Fibroblast of skin of right biceps (primary cell): ENCODE measurements around the gene ARHGEF11.
A peak's percentile ranks its signal among the peaks of the same experiment; 100 is the strongest.

Experiments
- DNase-seq: peaks from one replicate; pipeline ENCODE4 v3.0.0-alpha.2; 2013

The ARHGEF11 gene

DNA sequence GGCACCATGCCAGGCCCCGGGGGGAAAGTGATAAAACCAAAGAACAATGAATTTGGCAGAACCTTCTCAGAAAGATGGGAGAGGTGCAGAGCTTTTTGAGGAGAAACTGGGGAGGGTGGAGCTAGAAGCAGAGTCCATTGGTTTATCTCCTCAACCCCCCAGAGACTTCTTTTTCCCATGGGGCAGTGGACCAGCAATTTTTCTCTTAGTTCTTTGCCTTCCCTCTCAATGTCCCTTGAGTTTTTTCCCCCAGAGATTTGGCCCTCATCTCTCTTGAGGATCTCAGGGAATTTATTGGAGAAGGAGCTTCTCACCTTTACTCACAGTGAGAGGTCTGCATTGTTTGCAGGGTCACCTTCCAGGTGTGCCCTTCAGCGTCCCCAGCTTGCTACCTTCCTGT lies 5.3 kb upstream of the ARHGEF11 start:
- no peak for DNase-seq

DNA sequence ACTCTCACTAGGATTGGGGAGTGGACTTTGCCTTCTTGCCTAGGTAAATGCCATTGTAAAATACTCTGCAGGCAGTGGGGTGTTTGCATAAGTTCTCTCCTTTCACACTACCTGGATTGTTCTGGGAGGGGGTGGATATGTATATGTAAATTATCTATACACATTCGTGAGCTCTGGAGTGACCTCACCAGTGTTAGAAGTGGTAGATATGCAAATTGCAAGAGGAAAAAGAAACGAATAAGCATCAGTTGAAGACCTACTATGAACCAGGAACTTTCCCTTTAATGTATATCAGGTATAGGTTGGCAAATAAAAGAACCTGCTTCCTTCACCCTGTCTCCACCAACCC lies 1.5 kb upstream of the ARHGEF11 start:
- DNase-seq, result no peak

DNA sequence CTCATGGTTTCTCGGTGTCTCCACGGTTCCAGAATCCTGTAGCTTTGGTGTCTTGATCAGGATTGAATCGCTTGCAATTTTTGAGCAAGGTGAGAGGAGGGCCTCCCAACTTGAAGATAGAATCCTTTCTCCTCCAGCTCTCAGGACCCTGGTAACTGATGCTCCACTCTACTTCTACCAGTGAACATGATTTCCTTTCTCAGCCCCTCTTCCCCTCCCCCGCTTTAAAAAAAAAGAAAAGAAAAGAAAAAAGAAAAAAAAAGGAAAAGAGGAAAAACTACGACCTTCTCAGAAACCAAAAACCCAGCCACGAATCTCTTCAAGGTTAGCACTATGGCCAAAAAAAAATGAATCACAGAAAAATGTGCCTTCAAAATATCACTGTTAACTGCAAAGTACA lies 1.2 kb downstream of the ARHGEF11 start:
- DNase-seq, result no peak

DNA sequence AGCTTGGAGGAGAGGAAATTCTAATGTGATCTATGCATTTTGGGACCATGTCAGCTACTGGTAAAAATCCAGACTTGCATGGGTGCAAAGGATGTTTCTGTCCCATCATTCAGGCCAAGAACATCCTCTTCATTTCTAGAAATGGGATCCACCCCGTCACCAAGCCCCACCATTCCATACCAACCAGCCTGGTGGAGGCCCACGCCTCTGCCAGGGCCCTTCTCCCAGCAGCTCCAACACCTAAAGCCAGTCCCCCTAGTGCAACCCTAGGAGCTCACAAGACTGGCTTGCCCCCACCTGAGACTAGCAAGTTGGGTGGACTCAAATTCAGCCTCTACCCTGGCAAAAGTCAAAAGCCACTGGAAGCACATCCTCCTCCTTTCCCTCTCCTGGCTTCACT lies 1.9 kb downstream of the ARHGEF11 start:
- no peak for DNase-seq

DNA sequence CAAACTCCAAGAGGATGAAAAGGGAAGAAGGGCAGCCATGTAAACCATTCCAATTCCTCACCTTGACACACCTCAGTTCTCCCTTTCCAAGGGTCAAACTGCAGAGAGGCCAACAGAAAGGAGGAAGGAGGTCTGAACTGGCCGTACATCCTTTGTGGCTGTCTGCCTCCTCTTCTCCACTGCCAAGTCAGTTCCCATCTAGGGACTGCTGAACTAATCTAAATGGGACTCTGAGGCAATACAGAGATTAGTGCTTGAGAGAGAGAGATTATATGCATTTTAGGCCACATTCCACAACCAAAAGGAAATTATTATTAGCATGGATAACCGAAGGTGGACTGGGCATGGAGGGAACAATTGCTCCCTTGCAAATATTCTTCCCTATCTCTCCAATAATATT lies 2.7 kb downstream of the ARHGEF11 start:
- no peak for DNase-seq

DNA sequence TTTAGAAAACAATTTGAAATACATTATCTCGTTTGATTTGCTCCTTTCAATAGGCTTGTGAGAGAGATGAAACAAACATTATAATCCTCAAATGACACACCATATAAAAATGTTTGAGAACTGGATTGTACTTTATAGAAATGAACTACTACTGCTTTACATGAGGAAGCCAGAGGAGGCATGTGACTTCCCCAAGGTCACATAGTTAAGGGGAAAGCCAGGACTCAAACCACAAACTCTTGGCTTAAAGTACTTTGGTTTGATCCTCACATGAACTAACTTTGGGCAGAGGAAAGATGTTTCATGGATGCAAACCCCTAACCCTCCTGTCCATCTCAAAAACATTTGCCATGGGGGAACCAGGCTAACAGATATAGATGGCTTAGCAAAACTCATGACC lies 4.7 kb downstream of the ARHGEF11 start:
- peak; percentile 53 for DNase-seq

DNA sequence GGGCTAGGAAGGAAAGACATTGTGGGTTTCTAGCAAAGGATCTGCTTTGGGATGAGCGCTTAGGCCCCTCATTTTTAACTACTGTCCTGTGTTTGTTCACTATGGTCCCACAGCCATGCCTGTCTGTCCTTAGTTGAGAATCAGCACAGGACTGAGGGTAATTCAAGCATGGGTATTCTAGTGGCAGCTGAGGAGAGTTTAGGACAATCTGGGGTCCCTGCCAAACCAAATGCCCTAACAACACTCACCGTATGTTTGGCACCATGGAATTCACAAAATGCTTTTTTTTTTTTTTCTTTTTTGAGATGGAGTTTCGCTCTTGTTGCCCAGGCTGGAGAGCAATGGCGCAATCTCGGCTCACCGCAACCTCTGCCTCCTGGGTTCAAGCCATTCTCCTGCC lies 10.4 kb downstream of the ARHGEF11 start:
- DNase-seq, result no peak

DNA sequence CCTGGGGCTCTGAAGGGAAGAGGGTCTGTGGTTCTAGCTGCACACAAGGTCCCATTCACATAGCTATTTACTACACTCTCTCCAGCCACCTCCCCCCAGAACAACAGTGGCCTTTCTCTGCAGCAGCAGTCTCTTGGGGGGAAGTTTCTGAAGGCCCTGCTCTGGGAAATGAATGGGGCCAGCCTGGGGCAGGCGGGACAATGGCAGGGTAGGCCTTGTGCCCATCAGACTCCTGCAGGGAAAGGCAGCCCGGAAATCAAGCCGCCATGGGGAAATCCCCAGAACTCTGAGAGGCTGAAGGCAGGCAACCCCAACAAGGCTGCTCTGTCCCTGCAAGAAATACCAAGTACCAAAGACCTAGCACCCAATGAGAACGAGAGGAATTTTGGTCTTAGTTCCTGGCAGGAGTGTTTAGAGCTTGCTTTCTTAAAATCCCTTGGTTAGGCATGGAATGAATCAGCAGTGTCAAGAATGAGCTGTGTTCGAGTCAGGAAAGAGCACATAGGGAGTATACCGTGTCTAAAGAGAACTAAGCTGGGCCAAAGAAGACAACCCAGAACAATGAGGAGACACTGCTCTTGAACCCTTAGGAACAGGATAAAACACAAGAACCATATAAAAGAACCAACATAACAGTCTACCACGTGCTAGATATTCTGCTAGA lies 11.3 kb downstream of the ARHGEF11 start:
- no peak for DNase-seq

DNA sequence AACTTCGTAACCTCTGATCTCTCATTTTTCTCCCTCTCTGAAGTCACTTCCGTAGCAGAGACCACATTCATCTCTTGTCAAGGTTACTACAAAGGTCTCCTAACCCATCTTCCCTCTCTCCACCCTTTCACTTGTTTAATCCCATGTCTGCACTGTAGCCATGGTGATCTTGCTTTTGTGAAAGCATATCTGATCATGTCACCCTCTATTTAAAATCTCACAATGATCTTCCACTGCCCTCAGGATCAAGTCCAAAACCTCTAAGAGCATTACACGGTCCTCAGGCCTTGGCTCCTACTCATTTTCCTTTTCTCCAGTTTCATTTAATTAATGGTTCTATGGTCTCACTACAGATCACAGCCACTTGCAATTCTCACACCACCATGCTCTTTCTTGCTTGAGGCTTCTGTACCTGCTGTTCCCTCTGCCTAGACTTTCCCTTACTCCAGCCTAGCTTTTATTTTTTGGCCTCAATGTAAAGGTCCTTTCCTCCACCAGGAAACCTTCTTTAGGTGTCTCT lies 12.1 kb downstream of the ARHGEF11 start:
- DNase-seq, result no peak

DNA sequence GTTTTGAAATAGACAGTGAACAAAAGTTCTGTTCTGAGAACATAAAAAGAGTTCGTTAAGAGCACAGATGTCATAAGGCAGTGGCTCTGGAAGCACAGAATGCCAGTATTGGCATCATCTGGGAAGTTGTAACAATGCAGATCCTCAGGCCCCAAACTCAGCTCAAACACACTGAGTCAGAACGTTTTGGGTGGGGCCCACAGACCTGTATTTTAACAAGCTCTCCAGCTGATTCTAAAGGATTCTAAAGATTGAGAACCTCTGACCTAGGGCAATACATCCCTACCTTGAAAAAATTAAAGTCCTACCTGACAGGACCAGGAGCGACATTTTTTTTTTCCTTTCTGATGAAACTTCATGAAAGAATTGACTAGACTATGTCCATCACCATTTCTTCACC lies 13.2 kb downstream of the ARHGEF11 start:
- DNase-seq, result no peak

DNA sequence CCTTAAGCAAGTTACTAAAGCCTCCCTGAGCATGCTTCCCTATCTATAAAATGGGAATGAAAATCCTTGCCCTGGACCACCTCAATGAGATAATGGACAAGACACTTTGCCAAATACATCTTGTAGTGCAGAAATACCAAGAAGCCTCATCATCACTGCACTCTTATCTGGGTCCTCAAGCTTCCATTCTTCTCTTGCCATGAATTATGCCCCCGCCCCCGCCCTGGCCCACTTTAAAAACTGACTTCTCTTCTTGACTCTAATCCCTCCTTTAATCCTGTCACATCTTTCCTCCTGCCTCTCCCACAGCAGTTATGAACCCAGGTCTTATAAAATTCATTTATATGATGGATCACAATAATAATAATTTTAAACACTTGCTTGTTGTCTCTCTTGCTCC lies 14.8 kb downstream of the ARHGEF11 start:
- no peak for DNase-seq

DNA sequence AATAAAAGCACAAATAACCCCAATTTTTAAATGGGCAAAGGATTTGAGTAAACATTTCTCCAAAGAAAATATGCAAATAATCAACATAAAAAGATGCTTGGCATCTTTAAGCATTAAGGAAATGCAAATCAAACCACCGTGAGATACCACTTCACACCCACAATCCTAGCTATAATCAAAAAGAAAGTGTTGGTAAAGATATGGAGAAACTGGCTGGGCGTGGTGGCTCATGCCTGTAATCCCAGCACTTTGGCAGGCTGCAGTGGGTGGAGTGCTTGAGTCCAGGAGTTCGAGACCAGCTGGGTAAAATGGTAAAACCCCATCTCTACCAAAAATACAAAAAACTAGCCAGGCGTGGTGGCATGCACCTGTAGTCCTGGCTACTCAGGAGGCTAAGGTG lies 16.9 kb downstream of the ARHGEF11 start:
- DNase-seq, result no peak

DNA sequence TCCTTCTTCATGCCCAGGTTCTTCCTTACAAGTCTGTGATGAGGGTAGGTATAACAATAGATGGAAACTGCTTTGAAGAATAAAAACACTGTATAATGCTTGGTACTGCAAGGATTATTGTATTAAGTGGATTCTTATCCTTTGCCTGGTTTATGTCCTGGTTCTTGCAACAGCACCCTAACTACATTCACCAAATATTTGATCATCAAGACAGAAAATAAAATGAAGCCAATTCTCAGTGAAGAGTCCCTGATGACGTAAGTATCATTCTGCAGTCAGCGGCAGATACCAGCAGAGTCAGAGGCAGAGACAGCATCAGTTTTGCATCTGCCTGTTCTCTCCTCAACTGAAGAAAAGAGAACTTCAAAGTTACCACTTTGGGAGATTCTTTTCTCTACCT lies 19.7 kb downstream of the ARHGEF11 start:
- DNase-seq, result peak; percentile 42

DNA sequence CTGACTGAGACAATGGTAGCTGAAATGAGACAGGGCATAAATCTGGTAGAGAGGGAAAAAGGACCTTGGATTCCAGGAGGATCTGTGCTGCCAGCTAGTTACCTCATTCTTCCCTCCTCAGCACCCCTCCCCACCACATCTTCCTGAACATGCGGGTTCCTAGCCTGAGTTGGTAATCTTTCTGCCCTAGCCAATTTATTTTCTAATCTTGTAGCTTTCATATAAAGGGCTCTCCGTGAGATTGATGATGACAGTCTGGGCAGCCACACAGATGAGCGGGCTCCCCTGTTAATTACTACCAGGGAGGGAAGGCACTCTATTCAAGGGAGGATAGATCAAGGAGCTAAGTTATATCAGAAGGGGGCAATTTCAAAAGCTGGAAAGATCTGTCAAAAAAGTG lies 20.2 kb downstream of the ARHGEF11 start:
- DNase-seq, result no peak

DNA sequence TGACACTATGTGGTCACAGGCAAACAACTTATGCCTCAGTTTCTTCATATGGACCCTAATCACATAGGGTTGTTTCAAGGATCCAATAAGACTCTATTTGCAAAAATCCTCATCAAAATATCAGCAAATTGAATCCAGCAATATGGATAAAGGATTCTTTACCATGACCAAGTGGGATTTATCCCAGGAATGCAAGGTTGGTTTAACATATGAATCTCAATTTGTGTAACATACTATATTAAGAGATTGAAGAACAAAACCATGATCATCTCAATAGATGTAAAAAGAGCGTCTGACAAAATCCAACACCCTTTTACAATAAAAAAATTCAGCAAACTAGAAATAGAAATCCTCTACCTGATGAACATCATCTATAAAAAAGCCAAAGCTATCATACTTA lies 23.9 kb downstream of the ARHGEF11 start:
- no peak for DNase-seq

DNA sequence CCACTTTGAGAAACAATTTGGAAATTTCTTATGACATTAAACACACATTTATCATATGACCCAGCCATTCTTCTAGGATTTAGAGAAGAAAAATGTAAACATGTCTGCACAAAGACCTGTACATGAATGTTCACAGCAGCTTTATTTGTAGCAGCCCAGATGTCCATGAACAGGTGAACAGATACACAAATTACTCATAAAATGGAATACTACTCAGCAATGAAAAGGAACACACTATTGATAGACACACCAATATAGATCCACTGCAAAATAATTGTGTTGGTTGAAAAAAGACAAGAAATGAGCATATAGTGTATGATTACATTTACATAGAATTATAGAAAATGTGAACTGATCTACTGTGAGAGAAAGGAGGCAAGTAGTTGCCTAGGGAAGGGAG lies 26.1 kb downstream of the ARHGEF11 start:
- no peak for DNase-seq

DNA sequence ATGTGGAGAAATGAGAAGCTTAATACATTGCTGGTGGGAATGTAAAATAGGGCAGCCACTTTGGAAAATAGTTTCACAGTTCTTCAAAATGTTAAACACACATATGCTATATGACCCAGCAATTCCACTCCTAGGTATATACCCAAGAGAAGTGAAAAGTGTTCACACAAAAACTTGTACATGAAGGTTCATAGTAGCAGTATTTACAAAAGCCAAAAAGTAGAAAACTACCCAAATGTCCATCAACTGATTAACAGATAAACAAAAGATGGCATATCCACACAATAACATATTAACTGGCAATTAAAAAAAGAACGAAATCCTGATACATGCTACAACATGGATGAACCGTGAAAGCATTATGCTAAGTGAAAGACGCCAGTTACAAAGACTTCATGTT lies 33.7 kb downstream of the ARHGEF11 start:
- no peak for DNase-seq

DNA sequence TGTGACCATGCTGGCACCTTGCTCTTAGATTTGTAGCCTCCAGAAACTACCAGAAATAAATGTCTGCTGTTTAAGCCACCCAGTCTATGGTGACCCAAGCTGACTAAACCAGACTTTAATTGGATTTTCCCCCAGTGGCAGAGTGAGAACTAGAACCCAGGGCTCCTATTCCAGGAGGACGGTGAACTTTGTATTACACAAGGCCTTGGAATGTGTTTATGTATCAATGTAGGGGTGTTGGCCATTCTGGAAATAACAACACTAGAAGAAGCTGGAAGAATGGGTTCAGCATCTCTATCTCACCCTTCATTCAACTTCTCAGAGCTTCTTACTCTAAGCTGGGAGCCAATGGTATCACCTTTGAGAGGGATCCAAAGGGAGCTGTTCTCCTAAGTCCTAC lies 37.0 kb downstream of the ARHGEF11 start:
- no peak for DNase-seq

DNA sequence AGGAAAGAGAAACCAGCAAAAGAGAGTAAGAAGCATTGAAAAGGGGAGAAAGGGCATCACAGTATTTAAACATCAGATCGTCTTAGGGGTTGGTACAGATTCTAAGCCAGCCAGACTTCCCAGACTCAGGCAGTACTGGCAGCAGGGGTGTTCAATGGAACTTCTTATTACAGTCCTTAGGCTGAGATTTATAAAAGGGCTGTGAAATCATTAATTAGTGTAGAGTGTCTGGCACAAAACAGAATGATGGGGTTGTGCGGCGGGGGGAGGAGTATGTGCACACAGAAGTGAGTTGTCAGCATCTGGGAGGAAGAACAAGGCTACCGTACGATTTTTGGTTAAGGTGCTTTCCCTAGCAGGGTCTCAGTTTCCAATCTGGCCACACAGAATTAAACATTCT lies 38.2 kb downstream of the ARHGEF11 start:
- DNase-seq, result no peak

DNA sequence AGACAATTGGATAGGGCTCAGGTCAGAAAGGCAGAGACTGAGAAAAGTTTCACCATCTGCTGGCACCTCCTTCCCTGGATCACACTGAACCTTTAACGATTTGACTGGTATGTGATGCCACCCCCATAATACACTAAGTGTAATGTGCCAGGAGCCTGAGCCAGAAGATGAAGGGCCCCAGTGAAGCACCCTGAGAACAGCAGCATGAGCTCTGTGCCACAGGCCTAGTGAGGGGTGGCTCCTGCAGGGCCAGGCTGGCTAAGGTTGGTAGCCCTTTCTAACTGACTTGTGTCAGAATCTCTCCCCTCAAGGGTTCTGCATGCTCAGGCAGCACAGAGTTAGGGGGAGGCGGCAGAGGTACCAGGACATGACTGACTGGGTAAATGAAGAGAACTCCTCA lies 38.9 kb downstream of the ARHGEF11 start:
- DNase-seq, result no peak

DNA sequence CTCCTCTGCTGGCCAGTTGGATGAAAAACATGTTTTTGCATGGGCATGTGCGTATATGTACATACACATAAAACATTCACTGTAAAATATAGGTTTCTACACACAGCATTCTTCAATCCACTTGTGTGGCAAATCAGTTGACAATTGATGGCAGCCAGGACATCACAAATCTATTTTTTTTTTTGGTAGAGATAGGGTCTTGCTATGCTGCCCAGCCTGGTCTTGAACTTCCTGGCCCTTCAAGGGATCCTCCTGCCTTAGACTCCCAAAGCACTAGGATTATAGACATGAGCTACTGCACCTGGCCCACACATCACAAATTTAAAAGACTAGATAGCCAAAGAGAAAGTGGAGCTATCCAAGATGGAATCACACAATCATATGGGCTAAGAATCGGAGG lies 39.6 kb downstream of the ARHGEF11 start:
- no peak for DNase-seq

DNA sequence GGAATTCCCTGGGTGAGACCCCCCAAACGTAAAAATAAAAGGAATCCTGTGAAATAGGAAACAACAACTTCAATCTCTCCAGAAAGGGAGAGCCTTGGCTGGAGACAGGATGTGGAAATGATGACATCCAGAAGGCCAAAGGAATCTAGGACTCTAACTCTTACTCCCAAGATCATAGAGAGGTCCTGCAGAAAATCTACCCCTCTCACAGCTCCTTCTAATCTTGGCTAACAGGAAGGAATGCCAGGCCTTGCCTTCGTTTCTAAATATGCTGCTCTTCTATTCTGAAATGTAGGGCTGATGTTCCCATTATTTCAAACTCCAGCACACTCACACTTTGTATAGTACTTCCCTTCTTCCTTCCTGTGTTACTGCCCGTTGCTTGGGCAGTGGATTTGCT lies 40.7 kb downstream of the ARHGEF11 start:
- no peak for DNase-seq

DNA sequence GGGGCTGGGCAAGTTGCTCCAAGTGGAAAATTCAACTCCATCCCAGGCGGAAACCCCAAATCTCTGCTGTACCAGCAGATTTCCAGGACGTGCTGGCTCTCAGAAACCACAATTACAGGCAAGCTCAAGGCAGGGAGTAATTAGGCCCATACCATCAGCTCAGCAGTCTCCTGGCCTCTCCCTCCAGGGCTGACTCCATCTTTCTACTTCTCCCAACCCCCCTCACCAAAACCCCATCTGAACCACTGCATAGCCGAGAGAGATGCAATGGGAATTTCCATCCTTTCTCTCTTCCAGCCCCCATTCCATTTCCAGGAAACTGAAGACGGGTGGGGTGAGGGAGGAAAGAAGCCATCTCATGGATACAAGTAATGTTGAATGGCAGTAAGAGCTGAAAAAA lies 41.2 kb downstream of the ARHGEF11 start:
- peak; percentile 82 for DNase-seq

DNA sequence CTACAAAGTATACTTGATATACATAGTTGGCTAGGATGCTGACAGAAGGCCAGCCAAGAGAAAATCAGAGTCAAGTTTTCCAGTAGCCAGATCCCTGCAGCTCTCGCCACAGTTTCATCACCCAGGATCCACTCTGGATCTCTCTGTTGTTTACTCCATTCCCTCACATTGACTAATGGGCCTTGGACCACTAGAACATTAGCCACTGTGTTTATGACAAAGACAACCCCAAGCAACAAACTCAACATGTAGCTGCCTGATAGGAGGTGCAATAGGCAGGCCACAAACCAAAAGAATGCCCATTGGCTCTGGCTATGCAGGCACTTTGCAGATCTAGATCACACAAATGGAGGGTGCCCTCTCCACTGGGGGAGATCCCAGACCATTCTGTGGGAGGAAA lies 44.2 kb downstream of the ARHGEF11 start:
- DNase-seq, result peak; percentile 29

DNA sequence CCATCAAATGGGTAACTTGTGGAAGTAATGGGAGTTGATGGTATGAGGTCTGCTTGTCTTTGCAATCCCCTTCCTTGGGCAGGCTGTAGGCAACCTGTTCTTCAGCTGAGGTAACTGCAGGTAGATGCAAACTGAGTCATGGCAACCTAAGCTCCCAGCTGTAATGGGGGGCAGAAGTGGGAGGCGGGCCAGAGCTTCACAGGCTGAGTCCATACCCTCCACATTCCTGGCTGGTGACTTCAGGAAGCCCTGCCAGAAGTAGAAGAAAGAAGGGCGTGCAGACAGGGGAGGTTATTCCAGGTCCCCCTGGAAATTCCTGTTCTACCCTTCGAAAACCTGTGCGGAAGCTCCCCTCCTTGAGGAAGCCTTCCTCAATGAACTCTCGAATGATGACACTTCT lies 44.9 kb downstream of the ARHGEF11 start:
- DNase-seq, result peak; percentile 37
